HG03025 (cell line): Measurements from ENCODE around the gene DST.
A peak's percentile ranks its signal among the peaks of the same experiment; 100 is the strongest.

ENCODE experiments used
- ATAC-seq: cut with Tn5 transposase; IDR thresholded peaks from one replicate; pipeline ENCODE4 v1.9.1; 2021; ENCODE audit warnings: mild to moderate bottlenecking, moderate library complexity; ENCODE audit not compliant: unreplicated experiment, low FRiP score

Gene DST

GRCh38 chr6:56642366-56643261 lies at the start of gene DST:
TSS of gene DST (minus strand) at chr6:56642889.
- ATAC-seq: no peak

DNA sequence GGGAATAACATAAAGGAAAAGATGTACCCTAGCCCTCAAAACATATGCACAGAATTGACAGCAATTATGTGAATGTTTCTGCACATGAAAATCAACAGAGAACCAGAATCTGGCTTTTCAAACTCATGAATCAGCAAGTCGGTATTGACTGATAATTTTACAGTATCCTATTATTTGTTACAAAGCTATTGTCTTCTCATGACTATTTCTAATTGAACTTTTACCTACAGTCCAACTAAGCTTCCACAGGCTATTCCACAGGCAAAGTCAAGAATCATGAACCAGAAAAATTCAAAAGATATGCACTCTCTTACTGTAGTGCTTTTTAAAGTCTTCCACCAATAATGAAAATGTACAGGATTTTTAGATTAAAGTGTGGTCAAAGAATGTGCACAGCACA lies 49.1 kb upstream of the DST start:
- ATAC-seq: no peak

DNA sequence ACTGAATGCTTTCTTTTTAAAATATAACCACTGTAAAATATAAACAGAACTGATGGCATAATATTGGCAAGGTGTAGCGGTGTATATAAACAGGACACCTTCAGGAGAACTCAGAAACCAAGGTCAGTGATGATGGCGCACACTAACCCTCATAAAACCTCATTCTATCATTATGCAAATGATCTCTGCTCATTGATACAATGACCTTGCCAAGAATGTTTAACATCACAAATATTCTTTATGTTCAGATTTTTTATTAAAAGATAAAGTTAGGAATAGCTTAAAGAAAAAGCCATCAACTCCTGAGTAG lies 48.6 kb upstream of the DST start:
- ATAC-seq: no peak

DNA sequence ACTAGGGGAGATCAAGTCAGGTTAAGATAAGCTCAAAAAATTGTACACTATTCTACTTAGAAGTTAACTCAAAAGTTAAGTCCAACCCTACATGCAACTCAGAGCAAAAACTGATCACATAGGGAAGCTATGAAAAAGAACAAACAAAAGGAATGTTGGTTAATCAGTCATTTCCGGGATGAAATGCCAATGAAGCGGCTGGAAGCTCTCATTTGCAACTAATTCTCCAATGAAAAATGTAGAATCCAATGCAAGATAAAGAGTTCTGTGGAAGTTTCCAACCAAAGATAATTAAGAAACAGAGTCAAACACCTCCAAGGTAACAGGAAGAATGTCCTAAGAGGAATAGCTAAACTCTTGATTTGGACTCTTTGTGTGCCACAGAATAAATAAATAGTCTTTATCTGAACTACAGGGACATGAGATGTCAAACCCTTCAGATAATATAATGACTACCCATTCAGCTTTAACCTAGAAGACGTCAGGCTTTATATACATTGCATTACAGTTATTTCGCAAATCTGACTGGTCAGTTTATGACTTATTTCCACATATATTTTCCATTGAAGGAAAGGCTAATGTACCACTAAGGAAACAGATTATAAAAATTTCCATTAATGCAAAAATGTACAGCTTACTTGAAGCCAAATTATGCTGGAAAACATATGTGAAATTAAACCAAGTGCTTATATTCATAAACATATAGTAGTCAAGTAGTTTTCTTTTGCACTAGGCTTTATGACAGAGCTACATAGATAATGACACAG lies 48.0 kb upstream of the DST start:
- ATAC-seq: no peak

DNA sequence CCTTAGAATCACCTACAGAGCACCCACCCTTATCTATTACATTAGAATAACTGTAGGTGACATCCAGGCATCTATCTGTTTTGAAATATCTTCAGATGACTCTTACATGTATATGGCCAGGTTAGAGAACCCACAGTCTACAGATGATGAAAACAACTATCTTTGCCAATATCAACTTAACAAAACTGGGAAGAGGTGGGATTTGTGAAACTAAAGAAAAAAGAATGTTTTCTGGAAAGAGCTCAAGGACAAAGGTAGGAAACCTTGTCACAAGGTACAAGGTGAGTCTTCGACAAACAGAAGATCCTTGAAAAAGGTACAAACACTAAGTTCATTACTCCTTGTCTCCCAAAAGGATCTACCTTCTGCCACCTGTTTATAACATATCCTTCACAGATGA lies 47.0 kb upstream of the DST start:
- no peak for ATAC-seq

GRCh38 chr6:56689114-56689513 lies 46.4 kb upstream of the DST start:
- ATAC-seq: peak; percentile 91

DNA sequence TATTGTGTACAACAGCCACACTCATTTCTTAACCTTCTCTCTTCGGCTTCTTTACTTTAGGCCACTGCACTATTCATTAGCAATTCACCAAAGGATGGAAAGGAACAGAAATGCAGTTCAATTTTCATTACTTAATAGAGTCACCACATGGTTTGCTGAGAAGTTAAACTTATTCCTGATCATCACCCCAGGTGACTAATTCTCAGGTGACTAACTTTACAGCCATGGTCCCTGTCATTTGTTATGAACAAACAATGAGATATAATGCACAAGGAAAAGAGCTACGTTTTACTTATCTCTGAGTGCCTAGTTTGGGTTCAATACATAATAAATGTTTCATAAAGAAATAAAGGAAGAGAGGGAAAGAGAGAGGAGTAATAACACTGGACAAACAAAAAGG lies 45.8 kb upstream of the DST start:
- ATAC-seq: no peak

GRCh38 chr6:56687551-56687950 lies 44.9 kb upstream of the DST start:
- ATAC-seq: no peak

- no peak for ATAC-seq
Observed at GRCh38 chr6:56686429-56686828, 43.7 kb upstream of the DST start.

GRCh38 chr6:56685994-56686393 lies 43.3 kb upstream of the DST start:
- no peak for ATAC-seq

DNA sequence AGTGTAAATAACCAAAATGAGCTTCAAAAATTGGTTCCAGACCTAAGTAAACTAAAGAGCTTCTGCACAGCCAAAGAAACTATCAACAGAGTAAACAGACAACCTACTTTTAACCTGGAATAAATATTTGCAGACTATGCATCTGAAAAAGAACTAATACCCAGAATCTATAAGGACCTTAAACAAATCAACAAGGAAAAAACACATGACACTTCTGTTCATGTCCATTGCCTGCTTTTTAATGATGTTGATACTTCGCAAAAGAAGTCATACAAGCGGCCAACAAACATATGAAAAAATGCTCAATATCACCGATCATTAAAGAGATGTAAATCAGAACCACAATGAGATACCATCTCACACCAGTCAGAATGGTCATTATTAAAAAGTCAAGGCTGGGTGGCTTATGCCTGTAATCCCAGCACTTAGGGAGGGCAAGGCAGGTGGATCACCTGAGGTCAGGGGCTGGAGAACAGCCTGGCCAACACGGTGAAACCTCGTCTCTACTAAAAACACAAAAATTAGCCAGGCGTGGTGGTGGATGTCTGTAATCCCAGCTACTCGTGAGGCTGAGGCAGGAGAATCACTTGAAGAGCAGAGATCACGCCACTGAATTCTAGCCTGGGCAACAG lies 42.5 kb upstream of the DST start:
- no peak for ATAC-seq

DNA sequence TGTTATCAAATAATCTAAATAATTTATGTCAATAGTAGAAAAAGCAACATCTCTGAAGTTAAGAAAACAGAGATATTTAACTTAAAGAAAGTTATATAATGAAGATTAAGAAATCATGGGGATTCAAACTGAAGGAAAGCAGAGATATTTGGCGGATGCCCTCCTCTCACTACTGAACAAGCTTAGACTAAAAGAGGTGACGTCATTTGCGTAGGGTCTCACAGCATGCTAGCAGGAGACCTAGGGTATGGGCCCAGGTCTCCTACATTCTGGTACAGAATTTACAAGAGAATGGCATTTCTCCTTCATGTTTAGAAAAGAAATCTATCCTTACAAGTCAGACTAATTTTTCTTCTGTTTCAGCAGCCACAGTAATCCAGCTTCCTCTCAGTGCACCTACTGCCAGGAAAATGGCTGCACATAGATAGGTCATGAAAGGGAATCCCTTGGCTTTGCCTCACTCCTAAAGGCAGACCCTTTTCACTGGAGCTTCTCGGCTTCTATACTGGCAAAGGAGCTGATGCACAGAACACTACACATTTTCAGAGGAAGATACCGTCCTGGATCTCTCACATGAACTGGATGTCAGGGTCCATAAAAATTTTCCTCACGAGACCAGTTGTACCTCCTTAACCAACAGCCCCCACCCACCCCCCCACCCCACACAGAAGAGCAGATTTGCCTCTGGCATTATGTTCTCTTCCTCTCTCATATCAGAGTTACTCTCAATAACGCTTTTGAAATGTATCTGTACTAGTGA lies 41.8 kb upstream of the DST start:
- no peak for ATAC-seq

DNA sequence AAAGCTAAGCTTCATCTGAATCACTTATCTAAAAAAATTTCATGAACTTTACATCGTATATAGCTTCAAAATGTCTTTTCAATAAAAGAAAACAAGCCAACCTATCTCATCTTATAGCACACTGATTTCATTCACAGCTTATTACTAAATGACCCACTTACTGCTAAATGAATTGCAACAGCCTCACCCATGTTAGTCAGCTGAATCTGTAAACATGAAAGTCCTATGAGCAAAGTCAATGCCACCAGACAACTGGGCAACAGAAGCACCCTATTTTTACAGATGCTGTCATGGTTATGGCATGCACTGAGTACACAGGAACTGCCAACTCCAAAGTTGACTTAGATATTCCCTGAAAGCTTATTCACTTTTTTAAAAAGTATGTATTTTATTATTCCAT lies 41.2 kb upstream of the DST start:
- ATAC-seq: no peak

DNA sequence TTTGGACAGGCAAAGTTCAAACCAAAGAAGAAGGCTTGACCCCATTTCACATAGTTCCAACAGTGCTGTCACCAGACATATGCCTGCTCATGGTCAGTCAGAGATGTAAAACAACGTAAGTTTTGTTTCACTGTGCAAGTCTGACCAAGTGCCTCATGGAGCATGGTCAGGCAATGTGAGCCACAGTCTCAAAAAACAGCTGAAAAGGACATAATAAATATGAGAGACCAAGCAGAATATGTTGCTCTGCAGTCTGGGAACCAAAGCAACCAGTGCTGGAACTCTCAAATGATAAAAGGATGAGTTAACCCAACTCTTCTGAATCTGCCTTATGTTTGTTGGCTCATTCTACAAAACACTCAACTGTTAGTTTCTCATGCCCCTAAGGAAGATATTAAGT lies 39.9 kb upstream of the DST start:
- no peak for ATAC-seq

- ATAC-seq: no peak
Observed at GRCh38 chr6:56677559-56677958, 34.9 kb upstream of the DST start.

- no peak for ATAC-seq
Observed at GRCh38 chr6:56671651-56672461, 29.2 kb upstream of the DST start.

DNA sequence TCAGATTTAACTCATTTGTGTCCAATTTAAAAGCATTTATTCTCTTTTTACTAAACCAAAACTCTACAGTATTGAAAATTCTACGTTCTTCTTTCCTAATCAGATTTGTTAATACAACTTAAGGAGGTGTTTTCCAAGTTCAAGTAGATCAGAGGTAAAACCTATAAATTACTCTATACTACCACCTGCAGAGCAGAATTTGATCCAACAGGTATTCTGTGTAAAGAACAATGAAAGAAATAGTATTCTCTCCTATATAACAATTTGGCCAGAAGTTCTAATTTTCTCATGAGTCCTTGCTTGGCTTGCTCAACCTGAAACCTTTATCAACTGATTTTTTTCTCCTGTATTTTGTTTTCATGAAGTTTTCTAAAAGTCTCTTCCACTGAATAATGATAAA lies 28.5 kb upstream of the DST start:
- ATAC-seq: no peak

- no peak for ATAC-seq
Observed at GRCh38 chr6:56669041-56669440, 26.4 kb upstream of the DST start.

DNA sequence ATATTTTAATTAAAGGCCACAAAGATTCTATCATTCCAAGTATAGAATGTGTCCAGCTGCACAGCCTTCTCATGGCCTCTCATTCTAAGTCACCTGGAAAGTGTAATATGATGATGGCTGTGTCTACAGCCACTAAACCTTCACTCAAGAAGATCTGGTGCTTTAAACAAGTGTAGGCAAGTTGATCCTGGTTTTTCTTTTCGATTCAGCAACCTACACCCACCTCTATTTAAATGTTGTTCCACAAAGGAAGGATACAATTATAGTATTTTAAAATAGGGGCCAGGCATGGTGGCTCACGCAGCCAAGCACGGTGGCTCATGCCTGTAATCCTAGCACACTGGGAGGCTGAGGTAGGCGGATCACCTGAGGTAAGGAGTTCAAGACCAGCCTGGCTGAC lies 25.5 kb upstream of the DST start:
- no peak for ATAC-seq

GRCh38 chr6:56667336-56667735 lies 24.6 kb upstream of the DST start:
- no peak for ATAC-seq
